GM19239 (cell line): ENCODE measurements around the gene SAA4.
A peak's percentile ranks its signal among the peaks of the same experiment; 100 is the strongest.
"Not testable (repeated sequence)": the region's sequence is repeated elsewhere in the genome, so short reads cannot be mapped to it uniquely, and the experiment has no call there.

Experiments
- DNase-seq: peaks from one replicate; pipeline ENCODE4 v3.0.0; 2011; ENCODE audit warnings: low spot score; ENCODE audit not compliant: insufficient read length
- FAIRE-seq: peaks from 2 replicates; lab custom pipeline; 2011; peaks lifted over from hg19 to GRCh38; lab: Jason Lieb, UNC

The SAA4 gene

GRCh38 chr11:18196532-18196931 is 40.1 kb downstream of the SAA4 start:
- FAIRE-seq (no peak), DNase-seq (no peak)

DNA sequence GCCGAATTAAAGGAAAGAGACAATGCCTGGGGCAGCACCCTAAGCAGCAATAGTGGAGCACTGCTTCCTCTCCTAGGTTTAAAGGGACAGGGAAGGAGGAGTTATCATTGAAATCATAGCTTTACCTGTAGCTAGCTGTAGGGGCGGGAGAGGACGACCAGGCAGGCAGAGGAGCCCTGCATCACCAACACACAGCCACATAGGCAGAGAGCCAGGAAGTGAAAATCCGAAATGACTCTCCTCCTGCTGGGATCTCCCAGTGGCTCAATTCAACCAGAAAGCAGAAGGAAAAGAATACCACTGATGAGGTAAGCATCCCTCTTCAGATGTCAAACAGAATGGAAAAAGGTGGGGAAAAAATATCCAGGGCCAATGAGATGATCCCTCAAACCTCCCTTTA is 43.6 kb downstream of the SAA4 start:
- FAIRE-seq (peak; percentile 11), DNase-seq (no peak)

DNA sequence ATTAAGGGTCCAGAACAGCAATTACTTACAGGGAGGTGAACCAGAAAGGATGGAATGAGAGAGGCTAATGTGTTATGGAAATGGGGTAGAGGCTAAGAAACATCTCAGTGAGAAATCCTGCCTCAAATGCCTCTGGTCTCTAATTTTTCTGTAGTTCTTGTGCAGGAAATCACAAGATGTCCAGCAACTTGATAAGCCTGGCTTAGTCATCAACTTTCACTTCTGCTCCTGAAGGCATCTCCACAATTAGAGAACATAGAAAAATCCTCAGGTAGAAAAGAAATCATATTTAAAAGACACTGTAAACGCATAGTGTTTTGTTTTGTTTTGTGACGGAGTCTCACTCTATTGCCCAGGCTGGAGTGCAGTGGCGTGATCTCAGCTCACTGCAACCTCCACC is 45.2 kb downstream of the SAA4 start:
- FAIRE-seq (no peak), DNase-seq (no peak)

GRCh38 chr11:18189476-18190245 is 46.9 kb downstream of the SAA4 start:
- DNase-seq, FAIRE-seq: not testable (repeated sequence)

GRCh38 chr11:18188796-18189195 is 47.8 kb downstream of the SAA4 start:
- DNase-seq (no peak), FAIRE-seq (no peak)
